ENCODE data around the gene POLE. TPM values are rescaled to one million over a fixed set of nuclear protein-coding genes. Genes with fewer than 3 reads are reported as not detected.

POLE gene
- total and polyA plus RNA-seq, 2 experiments from 2014 or later: 6.0 to 16.2 TPM

- Histone ChIP-seq H3K27me3 (replicated peaks; ENCODE audit: insufficient read depth) (peaks cover 57% of the 10 kb centered on the region), H4K20me1 (ENCODE audit: insufficient read depth) (no peaks in the 10 kb centered on the region), H3F3A (ENCODE audit: insufficient read depth) (no peaks in the 10 kb centered on the region), H3K9ac (no peak within 1 kb of the TSS), H2AFZ (no peak within 1 kb of the TSS), H3K36me3 (ENCODE audit: low read depth) (no peaks in the 10 kb centered on the region), H3K4me2 (ENCODE audit: unreplicated experiment) (no peak within 1 kb of the TSS), H3K79me2 (ENCODE audit: insufficient read depth) (no peaks in the 10 kb centered on the region), H3K27ac (no peak within 1 kb of the TSS), H3K4me1 (ENCODE audit: insufficient read depth) (no peaks in the 10 kb centered on the region), H3K4me3 (0 out of 2 replicates have a peak within 1 kb of the TSS, but pooled peaks have one; percentile 6), H3K9me2 (ENCODE audit: insufficient read depth) (no peaks in the 10 kb centered on the region), H3K9me3 (ENCODE audit: low read depth) (no peaks in the 10 kb centered on the region)
- TF ChIP-seq EZH2phosphoT487 (IDR thresholded peaks at IDR 0.05; ENCODE audit: insufficient read depth, low read depth) (no peak), EZH2 (IDR thresholded peaks at IDR 0.05; ENCODE audit: insufficient read depth, poor library complexity, severe bottlenecking) (no peak)
- 40 to 45% methylated on average over 32 to 35 of the region's 35 CpGs for WGBS, 2 experiments (ENCODE audit: low coverage in 1 of 2, low lambda C conversion rate in 2 of 2, missing lambda C conversion rate in 2 of 2)
- peak; percentile 77 for DNase-seq
- in situ Hi-C loops (cut with MboI): loop anchor here (10.0 to 25.0 kb wide), 2 partner anchors 195 to 448 kb away; no protein-coding TSS in a partner anchor
These were observed 76.9 kb downstream of the POLE start, which contains the start of gene LRCOL1 for GRCh38 chr12:132610051-132610759. LRCOL1 (minus strand) TSS chr12:132610582; CDS start chr12:132606251, 4,331 bp downstream.

DNA sequence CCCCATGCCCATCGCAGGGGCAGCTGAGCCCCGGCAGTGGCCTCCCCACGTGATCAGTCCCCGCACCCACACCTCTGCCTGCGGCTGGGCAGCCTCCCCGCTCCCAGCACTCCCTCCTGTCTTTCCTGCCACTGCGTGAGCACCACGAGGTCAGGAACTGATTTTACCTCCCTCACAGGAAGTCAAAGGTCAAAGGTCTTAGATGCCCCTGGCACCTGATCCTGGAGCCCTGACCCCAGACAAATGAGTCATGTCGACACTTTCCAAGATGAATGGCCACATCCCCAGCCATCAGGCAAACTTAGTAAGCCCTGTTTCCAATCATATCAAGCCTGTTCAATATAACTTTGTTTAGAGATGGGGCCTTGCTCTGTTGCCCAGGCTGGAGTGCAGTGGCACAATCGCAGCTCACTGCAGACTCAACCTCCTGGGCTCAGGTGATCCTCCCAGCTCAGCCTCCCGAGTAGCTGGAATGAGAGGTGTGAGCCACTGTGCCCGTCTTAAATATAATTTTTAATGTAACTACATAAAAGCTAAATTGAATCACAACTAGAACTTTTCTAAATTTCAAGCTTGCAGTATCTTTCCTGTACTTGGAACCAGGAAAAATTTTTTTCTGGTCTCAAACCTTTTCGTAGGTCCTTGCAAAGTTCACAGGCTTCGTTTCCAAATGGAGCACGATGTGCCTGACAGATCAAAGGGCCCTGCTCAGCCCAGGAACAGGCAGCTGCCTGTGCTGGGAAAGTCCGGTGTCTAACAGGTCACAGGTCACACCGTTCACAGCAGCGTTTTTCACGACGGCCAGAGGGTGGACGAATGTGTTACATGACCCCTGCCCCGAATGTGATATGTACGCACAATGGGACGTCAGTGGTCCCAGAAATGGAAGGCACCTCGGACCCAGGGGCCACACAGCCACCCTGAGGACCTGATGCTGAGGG is 78.6 kb downstream of the POLE start:
- in situ Hi-C loops (cut with MboI): loop anchor here (25.0 kb wide), 1 partner anchor 446 kb away; no protein-coding TSS in a partner anchor
- no peak overlapping the region for H3K27ac ChIP-seq
- H3K79me2 ChIP-seq (ENCODE audit: insufficient read depth): no peaks in the 10 kb centered on the region
- H3K4me1 ChIP-seq (ENCODE audit: insufficient read depth): no peaks in the 10 kb centered on the region
- TF ChIP-seq EZH2 (IDR thresholded peaks at IDR 0.05; ENCODE audit: insufficient read depth, poor library complexity, severe bottlenecking) (no peak), EZH2phosphoT487 (IDR thresholded peaks at IDR 0.05; ENCODE audit: insufficient read depth, low read depth) (no peak)
- no peak overlapping the region for H3K4me2 ChIP-seq (ENCODE audit: unreplicated experiment)
- DNase-seq: no peak
- H2AFZ ChIP-seq: no peak overlapping the region
- H3F3A ChIP-seq (ENCODE audit: insufficient read depth): no peaks in the 10 kb centered on the region
- H3K36me3 ChIP-seq (ENCODE audit: low read depth): no peaks in the 10 kb centered on the region
- H3K9ac ChIP-seq: no peak overlapping the region
- no peaks in the 10 kb centered on the region for H4K20me1 ChIP-seq (ENCODE audit: insufficient read depth)
- no peak overlapping the region for H3K4me3 ChIP-seq
- WGBS, 2 experiments (ENCODE audit: low coverage in 1 of 2, low lambda C conversion rate in 2 of 2, missing lambda C conversion rate in 2 of 2): 34 to 39% methylated on average over 23 to 25 of the region's 25 CpGs
- H3K9me3 ChIP-seq (ENCODE audit: low read depth): no peaks in the 10 kb centered on the region
- H3K9me2 ChIP-seq (ENCODE audit: insufficient read depth): no peaks in the 10 kb centered on the region
- H3K27me3 ChIP-seq (replicated peaks; ENCODE audit: insufficient read depth): peaks cover 74% of the 10 kb centered on the region

DNA sequence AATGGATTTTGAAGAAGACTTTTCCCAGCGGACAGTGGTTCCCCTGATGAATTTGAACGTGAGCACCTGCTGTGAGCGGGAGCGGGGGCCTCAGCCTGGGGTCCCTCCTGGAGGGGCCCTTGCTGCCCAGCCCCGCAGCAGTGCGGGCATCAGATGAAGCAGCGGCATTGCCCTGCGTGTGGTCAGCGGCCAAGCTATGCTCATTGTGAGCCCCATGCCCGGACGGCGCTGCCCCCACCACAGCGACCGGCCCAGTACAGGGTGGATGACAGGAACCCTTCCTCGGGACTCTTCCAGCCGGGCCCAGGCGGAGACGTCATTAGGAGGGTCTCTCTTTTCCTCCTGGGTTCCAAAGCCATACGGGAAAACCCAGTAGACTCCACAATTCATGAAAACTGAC is 80.2 kb downstream of the POLE start:
- Histone ChIP-seq H3K9me3 (ENCODE audit: low read depth) (no peaks in the 10 kb centered on the region), H4K20me1 (ENCODE audit: insufficient read depth) (no peaks in the 10 kb centered on the region), H3F3A (ENCODE audit: insufficient read depth) (no peaks in the 10 kb centered on the region), H3K4me3 (no peak overlapping the region), H3K9ac (no peak overlapping the region), H3K4me1 (ENCODE audit: insufficient read depth) (no peaks in the 10 kb centered on the region), H3K27ac (no peak overlapping the region), H3K79me2 (ENCODE audit: insufficient read depth) (no peaks in the 10 kb centered on the region), H2AFZ (no peak overlapping the region), H3K9me2 (ENCODE audit: insufficient read depth) (no peaks in the 10 kb centered on the region), H3K27me3 (replicated peaks; ENCODE audit: insufficient read depth) (peaks cover 77% of the 10 kb centered on the region), H3K4me2 (ENCODE audit: unreplicated experiment) (no peak overlapping the region), H3K36me3 (ENCODE audit: low read depth) (no peaks in the 10 kb centered on the region)
- in situ Hi-C loops (cut with MboI): loop anchor here (25.0 kb wide), 1 partner anchor 445 kb away; no protein-coding TSS in a partner anchor
- 59 to 63% methylated on average over 19 of the region's 19 CpGs for WGBS, 2 experiments (ENCODE audit: low coverage in 1 of 2, low lambda C conversion rate in 2 of 2, missing lambda C conversion rate in 2 of 2)
- no peak for DNase-seq
- TF ChIP-seq EZH2 (IDR thresholded peaks at IDR 0.05; ENCODE audit: insufficient read depth, poor library complexity, severe bottlenecking) (no peak), EZH2phosphoT487 (IDR thresholded peaks at IDR 0.05; ENCODE audit: insufficient read depth, low read depth) (no peak)

- Histone ChIP-seq H3K36me3 (ENCODE audit: low read depth) (no peaks in the 10 kb centered on the region), H3K9me2 (ENCODE audit: insufficient read depth) (no peaks in the 10 kb centered on the region), H3K4me3 (no peak overlapping the region), H2AFZ (no peak overlapping the region), H3K4me2 (ENCODE audit: unreplicated experiment) (no peak overlapping the region), H3K9ac (no peak overlapping the region), H3F3A (ENCODE audit: insufficient read depth) (no peaks in the 10 kb centered on the region), H3K9me3 (ENCODE audit: low read depth) (no peaks in the 10 kb centered on the region), H4K20me1 (ENCODE audit: insufficient read depth) (no peaks in the 10 kb centered on the region), H3K27ac (no peak overlapping the region), H3K79me2 (ENCODE audit: insufficient read depth) (no peaks in the 10 kb centered on the region), H3K27me3 (replicated peaks; ENCODE audit: insufficient read depth) (peaks cover 82% of the 10 kb centered on the region), H3K4me1 (ENCODE audit: insufficient read depth) (no peaks in the 10 kb centered on the region)
- DNase-seq: peak; percentile 50
- TF ChIP-seq EZH2phosphoT487 (IDR thresholded peaks at IDR 0.05; ENCODE audit: insufficient read depth, low read depth) (no peak), EZH2 (IDR thresholded peaks at IDR 0.05; ENCODE audit: insufficient read depth, poor library complexity, severe bottlenecking) (no peak)
- WGBS, 2 experiments (ENCODE audit: low coverage in 1 of 2, low lambda C conversion rate in 2 of 2, missing lambda C conversion rate in 2 of 2): 18 to 20% methylated on average over 16 of the region's 16 CpGs
- in situ Hi-C loops (cut with MboI): loop anchor here (25.0 kb wide), 1 partner anchor 444 kb away; no protein-coding TSS in a partner anchor
These were observed 80.7 kb downstream of the POLE start for GRCh38 chr12:132606466-132606865.
